Hepatocyte (in vitro differentiated cells): ENCODE results near the gene MTCH1.

Source experiments
- CTCF ChIP-seq: fragments of 200-600 bp; sonication (generic); IDR thresholded peaks from 2 replicates; pipeline ENCODE4 v1.5.1; 2016; ENCODE audit warnings: antibody characterized with exemption, mild to moderate bottlenecking; ENCODE audit not compliant: poor library complexity
- EZH2 ChIP-seq: fragments of 200-600 bp; sonication (generic); IDR thresholded peaks from 2 replicates; pipeline ENCODE4 v1.6.1; 2016; ENCODE audit warnings: antibody characterized with exemption, mild to moderate bottlenecking, borderline replicate concordance
- EZH2phosphoT487 ChIP-seq: fragments of 200-600 bp; sonication (generic); IDR thresholded peaks from one replicate; pipeline ENCODE4 v1.6.1; 2018; ENCODE audit warnings: antibody characterized with exemption, mild to moderate bottlenecking, low read depth, moderate library complexity; ENCODE audit not compliant: unreplicated experiment, severe bottlenecking

GRCh38 chr6:36957773-36958271, 28.2 kb downstream of the MTCH1 start:
- no peak for TF ChIP-seq CTCF
- TF ChIP-seq EZH2, result no peak
- TF ChIP-seq EZH2phosphoT487, result no peak
